H9 (cell line): ENCODE measurements around the gene ACOXL. TPM values are rescaled to one million over a fixed set of nuclear protein-coding genes. Genes with fewer than 3 reads are reported as not detected.

Experiments
- DNase-seq: peaks from one replicate; pipeline ENCODE4 v3.0.0-alpha.2; 2017
- H2AFZ ChIP-seq: one replicate; pipeline ENCODE4 v1.6.1; 2013; ENCODE audit warnings: mild to moderate bottlenecking, low read length, control low read depth, moderate library complexity
- H2AK5ac ChIP-seq: 2 replicates; pipeline ENCODE4 v1.6.1; 2013; ENCODE audit warnings: low read length, control low read depth, mixed read lengths; ENCODE audit not compliant: insufficient read length
- H2BK120ac ChIP-seq: one replicate; pipeline ENCODE4 v1.6.1; 2013; ENCODE audit warnings: low read depth, mild to moderate bottlenecking, low read length, control low read depth, inconsistent platforms; ENCODE audit not compliant: poor library complexity, severe bottlenecking
- H2BK12ac ChIP-seq: 2 replicates; pipeline ENCODE4 v1.6.1; 2013; ENCODE audit warnings: low read length, control low read depth, mixed read lengths, low read depth; ENCODE audit not compliant: insufficient read length
- H2BK15ac ChIP-seq: 2 replicates; pipeline ENCODE4 v1.6.1; 2013; ENCODE audit warnings: low read depth, low read length, control low read depth
- H2BK20ac ChIP-seq: one replicate; pipeline ENCODE4 v1.6.1; 2013; ENCODE audit warnings: low read depth, mild to moderate bottlenecking, low read length, control low read depth, inconsistent platforms; ENCODE audit not compliant: poor library complexity, severe bottlenecking
- H2BK5ac ChIP-seq: 2 replicates; pipeline ENCODE4 v1.6.1; 2013; ENCODE audit warnings: low read length, control low read depth, mixed read lengths; ENCODE audit not compliant: insufficient read length
- H3K14ac ChIP-seq: 2 replicates; pipeline ENCODE4 v1.6.1; 2013; ENCODE audit warnings: low read length, control low read depth; ENCODE audit not compliant: insufficient read depth
- H3K18ac ChIP-seq: 2 replicates; pipeline ENCODE4 v1.6.1; 2013; ENCODE audit warnings: low read depth, mild to moderate bottlenecking, mixed read lengths, low read length, control low read depth; ENCODE audit not compliant: insufficient read length
- H3K23ac ChIP-seq: 2 replicates; pipeline ENCODE4 v1.6.1; 2013; ENCODE audit warnings: low read length, control low read depth, mixed read lengths, low read depth; ENCODE audit not compliant: insufficient read length
- H3K23me2 ChIP-seq: 2 replicates; pipeline ENCODE4 v1.6.1; 2013; ENCODE audit warnings: low read depth, mild to moderate bottlenecking, mixed read lengths, low read length, control low read depth; ENCODE audit not compliant: insufficient read length, poor library complexity, severe bottlenecking
- H3K27ac ChIP-seq: 2 replicates; pipeline ENCODE4 v1.5.1; 2013; ENCODE audit warnings: low read length, control low read depth, mixed read lengths, low read depth; ENCODE audit not compliant: insufficient read length
- H3K27me3 ChIP-seq: 2 replicates; pipeline ENCODE4 v1.6.1; 2013; ENCODE audit warnings: low read length, control low read depth, inconsistent platforms; ENCODE audit not compliant: insufficient read depth
- H3K4ac ChIP-seq: 2 replicates; pipeline ENCODE4 v1.6.1; 2013; ENCODE audit warnings: low read depth, mild to moderate bottlenecking, control low read depth, inconsistent platforms, low read length, moderate library complexity
- H3K4me1 ChIP-seq: 2 replicates; pipeline ENCODE4 v1.6.1; 2013; ENCODE audit warnings: low read length, control low read depth, inconsistent platforms; ENCODE audit not compliant: insufficient read depth
- H3K4me2 ChIP-seq: 2 replicates; pipeline ENCODE4 v1.6.1; 2013; ENCODE audit warnings: low read length, control low read depth, mixed read lengths; ENCODE audit not compliant: insufficient read length, insufficient read depth
- H3K56ac ChIP-seq: 2 replicates; pipeline ENCODE4 v1.6.1; 2013; ENCODE audit warnings: low read depth, mild to moderate bottlenecking, mixed read lengths, low read length, control low read depth; ENCODE audit not compliant: insufficient read length
- H3K79me1 ChIP-seq: 2 replicates; pipeline ENCODE4 v1.6.1; 2013; ENCODE audit warnings: low read depth, mild to moderate bottlenecking, moderate library complexity, low read length, control low read depth, inconsistent platforms; ENCODE audit not compliant: insufficient read depth, poor library complexity, severe bottlenecking
- H3K79me2 ChIP-seq: 2 replicates; pipeline ENCODE4 v1.6.1; 2013; ENCODE audit warnings: low read length, control low read depth, inconsistent platforms; ENCODE audit not compliant: insufficient read depth
- H3K9ac ChIP-seq: 2 replicates; pipeline ENCODE4 v1.6.1; 2013; ENCODE audit warnings: low read length, control low read depth, mixed read lengths; ENCODE audit not compliant: insufficient read length; ENCODE audit errors: extremely low read depth
- H3K9me3 ChIP-seq: one replicate; pipeline ENCODE4 v1.6.1; 2013; ENCODE audit warnings: low read depth, low read length, inconsistent platforms; ENCODE audit not compliant: control insufficient read depth
- H3T11ph ChIP-seq: one replicate; pipeline ENCODE4 v1.6.1; 2013; ENCODE audit warnings: mild to moderate bottlenecking, low read length, control low read depth, inconsistent platforms
- H4K20me1 ChIP-seq: one replicate; pipeline ENCODE4 v1.6.1; 2013; ENCODE audit not compliant: control insufficient read depth, insufficient read length, insufficient read depth
- H4K5ac ChIP-seq: 2 replicates; pipeline ENCODE4 v1.6.1; 2013; ENCODE audit warnings: low read depth, mild to moderate bottlenecking, mixed read lengths, low read length, control low read depth; ENCODE audit not compliant: insufficient read length
- H4K8ac ChIP-seq: replicated peaks from 2 replicates; pipeline ENCODE4 v1.6.1; 2013; ENCODE audit warnings: low read length, control low read depth, mixed read lengths, low read depth; ENCODE audit not compliant: insufficient read length
- H4K91ac ChIP-seq: 2 replicates; pipeline ENCODE4 v1.6.1; 2013; ENCODE audit warnings: low read depth, mild to moderate bottlenecking, moderate library complexity, mixed read lengths, low read length, control low read depth; ENCODE audit not compliant: insufficient read length
- H3K27ac Mint-ChIP-seq, 3 experiments: 2 replicates in 2 of 3; 3 replicates in 1 of 3; pipeline ENCODE4 v1.8.0; 2020 to 2021; ENCODE audit warnings: mixed read lengths in 3 of 3, mild to moderate bottlenecking in 1 of 3, moderate library complexity in 1 of 3
- H3K27me3 Mint-ChIP-seq: 2 replicates; pipeline ENCODE4 v1.8.0; 2021; ENCODE audit warnings: low read depth, mild to moderate bottlenecking, moderate library complexity, mixed read lengths
- H3K36me3 Mint-ChIP-seq, 3 experiments: 2 replicates in 2 of 3; 3 replicates in 1 of 3; pipeline ENCODE4 v1.8.0; 2020 to 2021; ENCODE audit warnings: low read depth in 3 of 3, mixed read lengths in 3 of 3; ENCODE audit not compliant: insufficient read depth in 1 of 3
- H3K4me1 Mint-ChIP-seq, 2 experiments: 2 replicates each; pipeline ENCODE4 v1.8.0; 2020; ENCODE audit warnings: mixed read lengths in 2 of 2
- H3K4me3 Mint-ChIP-seq, 2 experiments: 2 replicates in 1 of 2; 3 replicates in 1 of 2; pipeline ENCODE4 v1.8.0; 2020 to 2021; ENCODE audit warnings: mild to moderate bottlenecking in 2 of 2, mixed read lengths in 2 of 2, moderate library complexity in 1 of 2
- H3K9me3 Mint-ChIP-seq, 2 experiments: 2 replicates in 1 of 2; 3 replicates in 1 of 2; pipeline ENCODE4 v1.8.0; 2020; ENCODE audit warnings: mild to moderate bottlenecking in 2 of 2, mixed read lengths in 2 of 2, moderate library complexity in 1 of 2
- WGBS: extraction: QIAGEN DNeasy Blood & Tissue Kit; methylation state at CpG from one replicate; pipeline ENCODE4 v1.1.7; 2013; ENCODE audit warnings: missing lambda C conversion rate, low lambda C conversion rate, mixed read lengths; ENCODE audit not compliant: insufficient read length; ENCODE audit errors: extremely low coverage; 5-methylcytosine and 5-hydroxymethylcytosine counted together
- total RNA-seq: library from RNA; stranded (reverse); gene quantifications from 2 replicates; pipeline ENCODE4 v1.2.1, GENCODE V29; 2021
- TF ChIP-seq, protein P1 (sequence below): fragments of 200-600 bp; sonication (generic); conservative IDR thresholded peaks from 3 replicates; pipeline ENCODE4 v1.8.0; 2021; ENCODE audit warnings: antibody characterized with exemption, mild to moderate bottlenecking

Gene ACOXL
- total RNA-seq, 1 experiment from 2014 or later = 37.6 TPM

DNA sequence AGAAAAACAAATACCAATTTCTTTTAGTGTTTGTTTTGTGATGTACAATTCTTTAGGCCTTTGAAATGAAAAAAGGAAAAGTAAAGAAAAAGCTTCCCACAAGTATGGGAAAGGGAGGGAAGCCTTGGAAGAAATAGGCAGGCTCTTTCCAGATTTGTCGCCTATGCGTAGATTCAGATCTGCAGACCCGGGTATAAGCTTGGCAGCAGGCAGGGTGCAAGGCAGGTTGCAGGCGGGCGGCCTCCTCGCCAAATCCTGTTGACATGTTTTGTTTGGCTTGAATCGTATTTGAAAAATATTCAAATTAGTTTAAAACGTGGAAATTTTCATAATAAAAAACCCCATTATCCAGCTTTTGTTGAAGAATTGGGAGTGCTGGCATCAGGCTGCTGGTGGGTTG lies 104.3 kb downstream of the ACOXL start:
- H3K79me1 ChIP-seq = no peaks in the 10 kb centered on the region
- no peak for DNase-seq
- no peak overlapping the region for H2BK20ac ChIP-seq
- no peak overlapping the region for H2BK5ac ChIP-seq
- no peak overlapping the region for H3K27ac ChIP-seq
- H4K8ac ChIP-seq = no peak overlapping the region
- H3K4me1 ChIP-seq = peaks cover 33% of the 10 kb centered on the region; the same call in 1 of the 2 replicates
- H3K23me2 ChIP-seq = no peaks in the 10 kb centered on the region
- no peaks in the 10 kb centered on the region for H3K79me2 ChIP-seq
- H3K4me3 Mint-ChIP-seq = no peak overlapping the region
- H3K56ac ChIP-seq = no peak overlapping the region
- no peak overlapping the region for H2AK5ac ChIP-seq
- no peaks in the 10 kb centered on the region for H3K9me3 Mint-ChIP-seq
- no peak overlapping the region for H2BK120ac ChIP-seq
- TF ChIP-seq, protein P1, sequence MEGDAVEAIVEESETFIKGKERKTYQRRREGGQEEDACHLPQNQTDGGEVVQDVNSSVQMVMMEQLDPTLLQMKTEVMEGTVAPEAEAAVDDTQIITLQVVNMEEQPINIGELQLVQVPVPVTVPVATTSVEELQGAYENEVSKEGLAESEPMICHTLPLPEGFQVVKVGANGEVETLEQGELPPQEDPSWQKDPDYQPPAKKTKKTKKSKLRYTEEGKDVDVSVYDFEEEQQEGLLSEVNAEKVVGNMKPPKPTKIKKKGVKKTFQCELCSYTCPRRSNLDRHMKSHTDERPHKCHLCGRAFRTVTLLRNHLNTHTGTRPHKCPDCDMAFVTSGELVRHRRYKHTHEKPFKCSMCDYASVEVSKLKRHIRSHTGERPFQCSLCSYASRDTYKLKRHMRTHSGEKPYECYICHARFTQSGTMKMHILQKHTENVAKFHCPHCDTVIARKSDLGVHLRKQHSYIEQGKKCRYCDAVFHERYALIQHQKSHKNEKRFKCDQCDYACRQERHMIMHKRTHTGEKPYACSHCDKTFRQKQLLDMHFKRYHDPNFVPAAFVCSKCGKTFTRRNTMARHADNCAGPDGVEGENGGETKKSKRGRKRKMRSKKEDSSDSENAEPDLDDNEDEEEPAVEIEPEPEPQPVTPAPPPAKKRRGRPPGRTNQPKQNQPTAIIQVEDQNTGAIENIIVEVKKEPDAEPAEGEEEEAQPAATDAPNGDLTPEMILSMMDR = no peak
- no peak overlapping the region for H4K5ac ChIP-seq
- peak overlapping the region in 1 of 3 experiments; percentile 90; a peak in 1 of 7 replicates for H3K27ac Mint-ChIP-seq
- H3K36me3 Mint-ChIP-seq = peaks cover 3 to 9% (median 3%) of the 10 kb centered on the region in 3 experiments; a peak in 4 of 7 replicates
- no peak overlapping the region for H3K4me2 ChIP-seq
- H3K9ac ChIP-seq = no peak overlapping the region
- no peak overlapping the region for H3K18ac ChIP-seq
- H2BK15ac ChIP-seq = no peak overlapping the region
- peaks cover 65 to 71% of the 10 kb centered on the region in 2 experiments for H3K4me1 Mint-ChIP-seq
- no peak overlapping the region for H2AFZ ChIP-seq
- no peaks in the 10 kb centered on the region for H4K20me1 ChIP-seq
- H3K4ac ChIP-seq = no peak overlapping the region
- no peak overlapping the region for H3T11ph ChIP-seq
- WGBS = no CpG with 5 or more reads among the region's 8 CpGs
- H3K14ac ChIP-seq = no peak overlapping the region
- H3K9me3 ChIP-seq = no peaks in the 10 kb centered on the region
- no peak overlapping the region for H2BK12ac ChIP-seq
- H3K27me3 ChIP-seq = no peaks in the 10 kb centered on the region
- H3K27me3 Mint-ChIP-seq = no peaks in the 10 kb centered on the region
- H3K23ac ChIP-seq = no peak overlapping the region
- no peak overlapping the region for H4K91ac ChIP-seq
